ENCODE measurements around the gene SLC22A6. TPM values are rescaled to one million over a fixed set of nuclear protein-coding genes. Genes with fewer than 3 reads are reported as not detected.

SLC22A6 gene
- total RNA-seq, 1 experiment from 2014 or later, result not detected

GRCh38 chr11:62988276-62988675 lies 3.5 kb upstream of the SLC22A6 start:
- Mint-ChIP-seq H3K9me3 (peaks cover 9% of the 10 kb centered on the region), H3K36me3 (no peaks in the 10 kb centered on the region), H3K4me3 (no peak overlapping the region), H3K27ac (no peak overlapping the region), H3K27me3 (ENCODE audit: low read depth) (peaks cover 4% of the 10 kb centered on the region), H3K4me1 (no peaks in the 10 kb centered on the region)
- DNase-seq (ENCODE audit: low spot score), result no peak
- CTCF ChIA-PET, result interaction anchor here (1.3 to 3.1 kb wide), 3 partner anchors 13 to 82 kb away, joined by 3 to 18 read pairs (median 12); no protein-coding TSS in a partner anchor
- TF ChIP-seq SP1 (CRISPR knock-in tag; conservative IDR thresholded peaks at IDR 0.05) (no peak), EMX1 (CRISPR knock-in tag; IDR thresholded peaks at IDR 0.05) (no peak), RORB (CRISPR knock-in tag; IDR thresholded peaks at IDR 0.05) (no peak), ZBTB21 (CRISPR knock-in tag; IDR thresholded peaks at IDR 0.05; ENCODE audit: borderline replicate concordance) (no peak), ELF4 (CRISPR knock-in tag; IDR thresholded peaks at IDR 0.05; ENCODE audit: low read depth) (no peak), OVOL2 (CRISPR knock-in tag; IDR thresholded peaks at IDR 0.05; ENCODE audit: borderline replicate concordance) (no peak), ETV6 (CRISPR knock-in tag; IDR thresholded peaks at IDR 0.05) (no peak), FOXK1 (CRISPR knock-in tag; IDR thresholded peaks at IDR 0.05) (no peak), PRRX2 (CRISPR knock-in tag; IDR thresholded peaks at IDR 0.05) (no peak), ZNF396 (CRISPR knock-in tag; IDR thresholded peaks at IDR 0.05; ENCODE audit: borderline replicate concordance) (no peak), ZMAT4 (CRISPR knock-in tag; IDR thresholded peaks at IDR 0.05) (no peak), JUN (CRISPR knock-in tag; IDR thresholded peaks at IDR 0.05) (no peak), ZNF532 (CRISPR knock-in tag; IDR thresholded peaks at IDR 0.05; ENCODE audit: borderline replicate concordance) (no peak), USF2 (CRISPR knock-in tag; IDR thresholded peaks at IDR 0.05) (no peak), FOXJ3 (CRISPR knock-in tag; IDR thresholded peaks at IDR 0.05; ENCODE audit: borderline replicate concordance) (no peak)
- TF ChIP-seq, protein P1, sequence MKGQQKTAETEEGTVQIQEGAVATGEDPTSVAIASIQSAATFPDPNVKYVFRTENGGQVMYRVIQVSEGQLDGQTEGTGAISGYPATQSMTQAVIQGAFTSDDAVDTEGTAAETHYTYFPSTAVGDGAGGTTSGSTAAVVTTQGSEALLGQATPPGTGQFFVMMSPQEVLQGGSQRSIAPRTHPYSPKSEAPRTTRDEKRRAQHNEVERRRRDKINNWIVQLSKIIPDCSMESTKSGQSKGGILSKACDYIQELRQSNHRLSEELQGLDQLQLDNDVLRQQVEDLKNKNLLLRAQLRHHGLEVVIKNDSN (CRISPR knock-in tag; IDR thresholded peaks at IDR 0.05), result no peak
- no peak for ATAC-seq
- POLR2A ChIA-PET, result no interaction called here

GRCh38 chr11:62985041-62985750 lies 429 bp upstream of the SLC22A6 start:
- ChIA-PET CTCF (interaction anchor here (1.4 to 2.9 kb wide), 3 partner anchors 10 to 79 kb away, joined by 3 to 12 read pairs (median 3); no protein-coding TSS in a partner anchor), POLR2A (no interaction called here)
- no peak for ATAC-seq
- Mint-ChIP-seq H3K4me3 (no peak overlapping the region), H3K36me3 (no peaks in the 10 kb centered on the region), H3K27ac (no peak overlapping the region), H3K27me3 (ENCODE audit: low read depth) (peaks cover 4% of the 10 kb centered on the region; the same call in 1 of the 2 replicates), H3K9me3 (no peaks in the 10 kb centered on the region), H3K4me1 (no peaks in the 10 kb centered on the region)
- DNase-seq (ENCODE audit: low spot score), result no peak
- no peak for TF ChIP-seq NFE2L1 (CRISPR knock-in tag; IDR thresholded peaks at IDR 0.05)
- TF ChIP-seq, protein P2, sequence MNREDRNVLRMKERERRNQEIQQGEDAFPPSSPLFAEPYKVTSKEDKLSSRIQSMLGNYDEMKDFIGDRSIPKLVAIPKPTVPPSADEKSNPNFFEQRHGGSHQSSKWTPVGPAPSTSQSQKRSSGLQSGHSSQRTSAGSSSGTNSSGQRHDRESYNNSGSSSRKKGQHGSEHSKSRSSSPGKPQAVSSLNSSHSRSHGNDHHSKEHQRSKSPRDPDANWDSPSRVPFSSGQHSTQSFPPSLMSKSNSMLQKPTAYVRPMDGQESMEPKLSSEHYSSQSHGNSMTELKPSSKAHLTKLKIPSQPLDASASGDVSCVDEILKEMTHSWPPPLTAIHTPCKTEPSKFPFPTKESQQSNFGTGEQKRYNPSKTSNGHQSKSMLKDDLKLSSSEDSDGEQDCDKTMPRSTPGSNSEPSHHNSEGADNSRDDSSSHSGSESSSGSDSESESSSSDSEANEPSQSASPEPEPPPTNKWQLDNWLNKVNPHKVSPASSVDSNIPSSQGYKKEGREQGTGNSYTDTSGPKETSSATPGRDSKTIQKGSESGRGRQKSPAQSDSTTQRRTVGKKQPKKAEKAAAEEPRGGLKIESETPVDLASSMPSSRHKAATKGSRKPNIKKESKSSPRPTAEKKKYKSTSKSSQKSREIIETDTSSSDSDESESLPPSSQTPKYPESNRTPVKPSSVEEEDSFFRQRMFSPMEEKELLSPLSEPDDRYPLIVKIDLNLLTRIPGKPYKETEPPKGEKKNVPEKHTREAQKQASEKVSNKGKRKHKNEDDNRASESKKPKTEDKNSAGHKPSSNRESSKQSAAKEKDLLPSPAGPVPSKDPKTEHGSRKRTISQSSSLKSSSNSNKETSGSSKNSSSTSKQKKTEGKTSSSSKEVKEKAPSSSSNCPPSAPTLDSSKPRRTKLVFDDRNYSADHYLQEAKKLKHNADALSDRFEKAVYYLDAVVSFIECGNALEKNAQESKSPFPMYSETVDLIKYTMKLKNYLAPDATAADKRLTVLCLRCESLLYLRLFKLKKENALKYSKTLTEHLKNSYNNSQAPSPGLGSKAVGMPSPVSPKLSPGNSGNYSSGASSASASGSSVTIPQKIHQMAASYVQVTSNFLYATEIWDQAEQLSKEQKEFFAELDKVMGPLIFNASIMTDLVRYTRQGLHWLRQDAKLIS (CRISPR knock-in tag; IDR thresholded peaks at IDR 0.05; ENCODE audit: borderline replicate concordance), result no peak
- TF ChIP-seq SMAD3 (CRISPR knock-in tag; IDR thresholded peaks at IDR 0.05; ENCODE audit: borderline replicate concordance), result no peak
- no peak for TF ChIP-seq JAZF1 (CRISPR knock-in tag; IDR thresholded peaks at IDR 0.05)
- TF ChIP-seq ESRRA (CRISPR knock-in tag; IDR thresholded peaks at IDR 0.05; ENCODE audit: borderline replicate concordance), result no peak
- TF ChIP-seq, protein P3, sequence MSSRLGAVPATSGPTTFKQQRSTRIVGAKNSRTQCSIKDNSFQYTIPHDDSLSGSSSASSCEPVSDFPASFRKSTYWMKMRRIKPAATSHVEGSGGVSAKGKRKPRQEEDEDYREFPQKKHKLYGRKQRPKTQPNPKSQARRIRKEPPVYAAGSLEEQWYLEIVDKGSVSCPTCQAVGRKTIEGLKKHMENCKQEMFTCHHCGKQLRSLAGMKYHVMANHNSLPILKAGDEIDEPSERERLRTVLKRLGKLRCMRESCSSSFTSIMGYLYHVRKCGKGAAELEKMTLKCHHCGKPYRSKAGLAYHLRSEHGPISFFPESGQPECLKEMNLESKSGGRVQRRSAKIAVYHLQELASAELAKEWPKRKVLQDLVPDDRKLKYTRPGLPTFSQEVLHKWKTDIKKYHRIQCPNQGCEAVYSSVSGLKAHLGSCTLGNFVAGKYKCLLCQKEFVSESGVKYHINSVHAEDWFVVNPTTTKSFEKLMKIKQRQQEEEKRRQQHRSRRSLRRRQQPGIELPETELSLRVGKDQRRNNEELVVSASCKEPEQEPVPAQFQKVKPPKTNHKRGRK (CRISPR knock-in tag; IDR thresholded peaks at IDR 0.05; ENCODE audit: borderline replicate concordance), result no peak
- no peak for TF ChIP-seq TEAD1 (CRISPR knock-in tag; IDR thresholded peaks at IDR 0.05)
